NB4 (cell line): ENCODE data around the gene NPHP3.

Source experiments
- DNase-seq: peaks from one replicate; pipeline ENCODE4 v3.0.0; 2010; ENCODE audit warnings: low read depth
- H3K4me3 ChIP-seq: one replicate; pipeline ENCODE4 v1.5.1; 2011; ENCODE audit warnings: mild to moderate bottlenecking, low read depth, low read length, moderate library complexity
- CTCF ChIP-seq: IDR thresholded peaks from one replicate; pipeline ENCODE4 v1.5.1; 2012; ENCODE audit warnings: low read depth, low read length
- MAX ChIP-seq: IDR thresholded peaks from 2 replicates; pipeline ENCODE4 v1.6.1; 2011; ENCODE audit warnings: low read depth, low read length
- MYC ChIP-seq: IDR thresholded peaks from 2 replicates; pipeline ENCODE4 v1.6.1; 2011; ENCODE audit warnings: low read depth, low read length
- POLR2A ChIP-seq: IDR thresholded peaks from 2 replicates; pipeline ENCODE4 v1.6.1; 2011; ENCODE audit warnings: mild to moderate bottlenecking; ENCODE audit not compliant: insufficient read length; ENCODE audit errors: extremely low read depth

Gene NPHP3

DNA sequence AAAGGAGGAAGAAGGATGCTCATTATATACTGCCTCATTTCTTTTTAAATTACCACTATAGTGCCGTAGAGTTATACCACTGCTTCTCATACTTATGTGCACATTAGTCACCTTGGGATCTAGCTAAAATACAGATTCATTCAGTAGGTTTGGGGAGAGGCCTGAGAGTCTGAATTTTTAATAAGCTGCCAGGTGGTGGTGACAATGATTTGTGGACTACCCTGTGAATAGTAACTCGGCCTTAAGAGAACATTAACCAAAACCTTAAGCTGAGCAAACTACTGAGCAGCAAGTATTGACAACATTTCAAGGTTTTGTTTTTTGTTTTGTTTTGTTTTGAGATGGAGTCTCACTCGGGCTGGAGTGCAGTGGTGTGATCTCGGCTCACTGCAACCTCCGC is 42.3 kb downstream of the NPHP3 start:
- H3K4me3 ChIP-seq, result no peak overlapping the region
- no peak for DNase-seq
- TF ChIP-seq CTCF, result no peak
- no peak for TF ChIP-seq MAX

GRCh38 chr3:132675408-132675807 is 46.8 kb downstream of the NPHP3 start:
- H3K4me3 ChIP-seq, result no peak overlapping the region
- TF ChIP-seq CTCF (no peak), POLR2A (no peak), MAX (no peak), MYC (no peak)
- no peak for DNase-seq

DNA sequence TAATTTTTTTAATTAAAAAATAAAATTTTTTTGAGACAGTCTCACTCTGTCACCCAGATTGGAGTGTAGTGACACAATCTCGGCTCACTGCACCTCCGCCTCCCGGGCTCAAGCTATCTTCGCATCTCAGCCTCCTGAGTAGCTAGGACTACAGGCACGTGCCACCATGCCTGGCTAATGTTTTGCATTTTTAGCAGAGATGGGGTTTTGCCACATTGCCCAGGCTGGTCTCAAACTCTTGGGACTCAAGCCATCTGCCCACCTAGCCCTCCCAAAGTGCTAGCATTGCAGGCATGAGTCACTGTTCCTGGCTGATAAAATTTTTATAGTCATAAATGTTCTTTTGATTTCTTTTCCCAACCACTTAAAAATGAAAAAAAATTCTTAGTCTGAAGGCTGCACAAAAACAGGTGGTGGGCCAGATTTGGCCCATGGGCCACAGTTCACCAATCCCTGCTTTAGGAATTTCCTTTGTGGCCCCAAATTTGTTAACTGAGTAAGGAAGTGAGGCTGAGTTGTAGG is 52.9 kb downstream of the NPHP3 start:
- TF ChIP-seq MYC (no peak), CTCF (no peak), POLR2A (no peak), MAX (no peak)
- no peak overlapping the region for H3K4me3 ChIP-seq
- no peak for DNase-seq

DNA sequence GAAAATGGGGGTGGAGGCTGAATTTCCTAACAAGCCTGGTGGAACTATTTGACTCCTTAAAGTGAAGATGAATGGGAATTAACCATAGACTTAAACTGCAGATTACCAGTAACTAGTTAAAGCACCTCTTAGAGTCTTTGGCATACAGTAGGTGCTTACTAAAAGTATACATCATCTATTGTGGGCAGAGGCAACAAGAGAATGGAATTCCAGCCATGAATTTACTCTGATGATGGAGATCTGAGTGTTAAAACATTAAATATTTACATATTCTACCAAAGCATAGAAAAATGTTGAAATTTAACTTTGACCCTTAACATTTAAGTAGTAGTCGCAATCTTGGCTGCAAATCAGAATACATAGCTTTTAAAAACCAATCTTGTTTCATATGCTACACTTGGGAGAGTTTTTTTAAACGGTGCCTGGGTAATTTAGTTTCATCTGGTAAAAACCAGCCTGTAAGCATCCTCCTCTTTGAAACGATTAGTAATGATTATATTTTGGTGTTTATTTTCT is 56.9 kb downstream of the NPHP3 start:
- H3K4me3 ChIP-seq, result no peak overlapping the region
- TF ChIP-seq POLR2A (no peak), MAX (no peak), MYC (no peak), CTCF (no peak)
- DNase-seq, result no peak

DNA sequence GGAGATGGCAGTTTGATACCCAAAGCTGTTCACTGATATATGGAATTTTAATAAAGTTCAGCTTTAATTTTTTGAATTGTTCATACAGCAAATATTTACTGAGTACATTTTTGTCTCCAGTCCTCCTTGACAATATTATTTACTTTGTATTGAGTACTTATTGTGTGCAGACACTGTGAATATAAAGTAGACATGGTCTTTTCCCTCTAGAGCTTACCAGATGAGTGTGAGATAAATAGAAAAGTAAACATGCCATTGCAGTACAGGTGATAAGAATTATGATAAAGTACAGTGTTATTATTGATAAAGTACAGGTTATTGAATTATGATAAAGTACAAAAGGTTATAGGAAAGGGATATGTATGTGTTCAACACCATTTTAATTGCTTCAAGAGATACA is 60.0 kb downstream of the NPHP3 start:
- peak overlapping the region; percentile 90 for H3K4me3 ChIP-seq
- TF ChIP-seq CTCF (no peak), MAX (no peak), POLR2A (no peak), MYC (no peak)
- no peak for DNase-seq
